Measurements from ENCODE around the gene NANP.

NANP gene

DNA sequence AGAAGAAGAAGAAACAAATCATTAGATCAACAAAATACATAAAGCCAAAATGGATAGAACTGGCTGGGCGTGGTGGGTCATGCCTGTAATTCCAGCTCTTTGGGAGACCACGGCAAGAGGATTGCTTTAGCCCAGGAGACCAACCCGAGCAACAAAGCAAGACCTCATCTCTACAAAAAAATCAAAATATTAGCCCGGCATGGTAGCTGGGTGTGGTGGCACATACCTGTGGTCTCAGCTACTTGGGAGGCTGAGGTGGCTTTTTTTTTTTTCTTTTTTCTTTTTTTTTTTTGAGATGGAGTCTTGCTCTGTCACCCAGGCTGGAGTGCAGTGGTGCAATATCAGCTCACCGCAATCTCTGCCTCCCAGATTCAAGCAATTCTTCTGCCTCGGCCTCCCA is 59.9 kb downstream of the NANP start:
- TF ChIP-seq, protein P1, sequence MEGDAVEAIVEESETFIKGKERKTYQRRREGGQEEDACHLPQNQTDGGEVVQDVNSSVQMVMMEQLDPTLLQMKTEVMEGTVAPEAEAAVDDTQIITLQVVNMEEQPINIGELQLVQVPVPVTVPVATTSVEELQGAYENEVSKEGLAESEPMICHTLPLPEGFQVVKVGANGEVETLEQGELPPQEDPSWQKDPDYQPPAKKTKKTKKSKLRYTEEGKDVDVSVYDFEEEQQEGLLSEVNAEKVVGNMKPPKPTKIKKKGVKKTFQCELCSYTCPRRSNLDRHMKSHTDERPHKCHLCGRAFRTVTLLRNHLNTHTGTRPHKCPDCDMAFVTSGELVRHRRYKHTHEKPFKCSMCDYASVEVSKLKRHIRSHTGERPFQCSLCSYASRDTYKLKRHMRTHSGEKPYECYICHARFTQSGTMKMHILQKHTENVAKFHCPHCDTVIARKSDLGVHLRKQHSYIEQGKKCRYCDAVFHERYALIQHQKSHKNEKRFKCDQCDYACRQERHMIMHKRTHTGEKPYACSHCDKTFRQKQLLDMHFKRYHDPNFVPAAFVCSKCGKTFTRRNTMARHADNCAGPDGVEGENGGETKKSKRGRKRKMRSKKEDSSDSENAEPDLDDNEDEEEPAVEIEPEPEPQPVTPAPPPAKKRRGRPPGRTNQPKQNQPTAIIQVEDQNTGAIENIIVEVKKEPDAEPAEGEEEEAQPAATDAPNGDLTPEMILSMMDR (conservative IDR thresholded peaks at IDR 0.05): no peak
- no peak overlapping the region for H3K27ac ChIP-seq

GRCh38 chr20:25563362-25563761 is 60.5 kb downstream of the NANP start:
- H3K27ac ChIP-seq: no peak overlapping the region
- TF ChIP-seq, protein P1 (conservative IDR thresholded peaks at IDR 0.05): no peak

All from VCaP (cell line).